Measurements from ENCODE around the gene ANKDD1B.

ANKDD1B gene

DNA sequence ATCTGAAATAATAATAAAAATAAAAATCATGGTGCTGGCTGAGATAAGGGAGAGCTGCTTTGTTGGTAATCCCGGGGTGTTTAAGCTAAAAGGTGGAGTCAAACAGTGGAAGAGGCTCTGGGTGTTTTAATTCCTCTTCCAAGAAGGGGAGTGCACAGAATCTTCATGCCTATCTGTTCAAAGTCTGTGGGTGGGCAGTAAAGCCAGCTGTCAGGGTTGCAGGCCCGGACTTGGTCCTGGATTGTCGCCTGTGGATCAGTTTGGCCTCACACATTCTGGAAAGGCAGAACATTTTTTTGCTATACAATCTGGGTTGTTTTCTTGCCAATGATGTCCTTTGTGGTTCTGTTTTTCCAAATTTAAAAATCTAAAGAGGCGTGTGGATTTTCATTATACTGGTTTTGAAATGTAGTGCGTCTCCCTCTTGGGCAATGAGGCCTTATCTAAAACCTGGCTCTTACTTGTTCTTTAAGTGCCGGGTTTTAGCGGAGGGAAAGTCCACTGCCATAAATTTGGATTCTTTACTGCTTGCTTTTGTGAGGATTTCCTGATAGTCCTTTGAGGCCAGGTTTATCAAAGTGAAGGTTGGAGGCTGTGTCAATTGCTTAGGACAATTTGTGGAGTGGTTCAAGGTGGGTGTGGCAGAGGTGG is 5.8 kb downstream of the ANKDD1B start:
- no peak for DNase-seq

DNA sequence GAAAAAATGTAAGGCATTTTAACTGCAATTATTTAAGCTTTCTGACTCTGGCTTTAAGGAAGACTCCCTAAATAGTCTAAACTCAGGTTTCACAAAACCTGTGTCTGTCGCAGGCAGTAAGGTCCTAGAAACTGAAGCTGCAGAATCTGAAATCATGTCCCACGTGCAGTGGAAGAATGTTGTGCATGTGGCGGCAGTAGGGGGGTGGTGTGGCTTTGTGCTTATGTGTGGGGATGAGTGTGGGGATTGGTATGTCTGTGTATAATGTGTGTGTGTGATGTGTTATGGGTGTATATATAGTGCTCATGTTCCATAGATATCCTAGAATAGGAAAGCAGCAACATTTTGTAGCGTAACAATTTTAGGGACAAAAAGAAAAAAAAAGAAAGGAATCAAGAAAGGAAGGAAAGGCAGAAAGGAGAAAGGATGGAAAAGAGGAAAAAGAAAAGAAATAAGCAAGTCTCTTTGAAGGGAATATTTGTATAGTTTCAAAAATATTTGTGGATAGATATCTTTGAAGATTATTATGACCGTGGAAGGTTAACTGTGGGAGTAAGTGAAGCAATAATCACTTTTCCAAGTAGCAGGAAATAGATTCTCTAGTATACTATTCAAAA is 6.6 kb downstream of the ANKDD1B start:
- DNase-seq, result no peak

- no peak for DNase-seq
These were observed 9.1 kb downstream of the ANKDD1B start for GRCh38 chr5:75620184-75620959.

DNA sequence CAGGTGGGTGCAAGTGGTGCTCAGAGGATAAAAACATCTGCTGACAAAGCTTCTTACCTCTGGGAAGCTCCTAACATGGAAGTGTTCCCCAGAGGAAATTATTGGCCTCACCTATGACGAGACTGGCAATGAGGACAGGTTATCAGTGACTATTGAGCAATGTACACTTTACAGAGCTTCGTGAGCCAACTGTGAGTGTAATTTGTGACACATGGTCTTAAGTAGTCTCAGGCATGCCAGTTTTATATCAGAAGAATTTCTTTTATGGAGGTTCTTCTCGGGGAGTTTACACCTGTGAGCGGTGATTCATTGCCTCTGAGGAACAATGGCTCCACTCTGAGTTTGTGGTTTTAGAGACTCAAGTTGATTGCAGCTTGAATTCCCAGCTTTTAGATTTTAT is 11.3 kb downstream of the ANKDD1B start:
- DNase-seq, result no peak

GRCh38 chr5:75623846-75624245 is 12.6 kb downstream of the ANKDD1B start:
- DNase-seq, result no peak

DNA sequence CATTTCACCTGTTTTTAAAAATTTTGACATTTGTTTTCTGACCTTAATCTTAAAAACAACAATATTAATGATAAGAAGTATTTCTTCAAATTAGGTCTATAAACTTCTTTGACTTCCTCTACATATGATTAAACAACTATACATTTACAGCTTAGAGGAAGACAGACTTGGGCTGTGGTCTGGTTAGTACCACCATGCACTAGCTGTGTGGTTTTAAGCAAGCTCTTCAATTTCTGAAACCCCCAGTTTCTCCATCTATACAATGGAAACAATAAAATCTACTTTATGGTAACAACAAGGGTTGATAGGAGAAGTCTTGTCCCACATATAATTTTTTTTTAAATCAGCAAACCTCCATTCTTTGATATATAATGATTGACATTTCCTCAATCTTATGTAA is 15.7 kb downstream of the ANKDD1B start:
- no peak for DNase-seq

- no peak for DNase-seq
These were observed 16.5 kb downstream of the ANKDD1B start for GRCh38 chr5:75627801-75628200.

DNA sequence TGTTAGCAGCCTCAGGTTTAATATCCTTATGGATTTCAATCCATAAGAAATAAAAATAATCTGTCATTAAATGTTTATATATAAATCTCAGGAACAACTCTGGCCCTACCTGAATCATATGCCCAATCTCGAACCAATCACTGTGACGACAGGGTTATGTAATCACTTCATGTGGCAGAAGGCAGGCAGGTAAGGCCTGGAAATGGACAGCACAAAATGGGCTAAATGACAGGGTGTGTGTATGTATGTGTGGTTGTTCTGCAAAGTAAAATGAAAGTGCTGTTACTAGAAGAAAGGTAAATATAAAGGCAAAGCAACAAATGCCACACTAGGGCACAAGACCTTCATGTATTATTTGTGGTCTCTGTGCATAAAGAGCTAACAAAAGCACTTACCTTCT is 19.6 kb downstream of the ANKDD1B start:
- DNase-seq, result no peak

GRCh38 chr5:75632321-75632720 is 21.1 kb downstream of the ANKDD1B start:
- DNase-seq, result no peak

GRCh38 chr5:75637949-75638348 is 26.7 kb downstream of the ANKDD1B start:
- DNase-seq, result no peak

DNA sequence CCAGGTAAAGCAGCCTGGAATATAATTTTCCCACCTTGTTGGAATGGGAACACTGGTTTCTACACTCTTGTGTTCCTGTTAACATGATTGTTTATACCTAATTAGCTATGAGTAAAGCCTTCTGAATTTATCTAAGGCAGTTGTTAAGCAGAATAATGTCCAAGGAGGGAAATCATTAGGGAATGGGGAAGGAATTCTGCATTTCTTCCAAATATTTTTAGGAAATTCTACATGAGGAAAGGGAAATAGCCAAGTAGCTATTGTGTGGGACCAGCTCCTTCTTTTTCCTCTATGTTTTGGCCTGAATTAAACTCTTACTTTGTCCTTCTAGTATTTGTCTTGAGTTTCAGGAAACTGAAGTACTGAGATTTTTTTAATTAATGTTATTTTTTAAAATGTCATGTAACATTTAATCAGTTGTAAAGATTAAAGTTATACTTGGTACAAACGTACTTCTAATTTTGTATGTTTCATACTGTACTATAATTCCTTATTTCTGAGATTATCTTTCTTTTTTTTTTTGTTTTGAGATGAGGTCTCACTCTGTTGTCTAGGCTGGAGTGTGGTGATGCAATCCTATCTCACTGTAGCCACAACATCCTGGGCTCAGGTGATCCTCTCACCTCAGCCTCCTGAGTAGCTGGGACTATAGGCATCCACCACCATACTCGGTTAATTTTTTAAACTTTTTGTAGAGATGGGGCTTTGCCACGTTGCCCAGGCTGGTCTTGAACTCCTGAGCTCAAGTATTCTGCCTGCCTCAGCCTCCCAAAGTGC is 28.5 kb downstream of the ANKDD1B start:
- DNase-seq, result no peak

DNA sequence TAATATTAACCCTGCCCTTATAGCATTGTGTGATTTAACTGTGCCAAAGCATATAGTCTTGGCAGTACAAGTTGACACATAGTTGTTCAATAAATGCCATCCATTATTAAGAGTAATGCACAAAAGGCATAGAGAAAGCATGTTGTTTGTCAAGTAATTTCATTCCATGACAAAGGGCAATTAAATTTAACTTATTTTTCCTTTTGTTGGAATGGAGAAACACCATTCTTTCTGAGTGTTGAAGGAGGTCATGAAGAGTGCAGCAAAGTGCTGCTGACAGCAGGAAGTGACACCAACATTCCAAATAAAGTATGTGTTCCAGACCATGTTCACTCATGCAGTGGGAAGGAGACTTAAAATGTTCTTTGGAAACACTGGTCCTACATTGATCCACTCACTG is 29.1 kb downstream of the ANKDD1B start:
- DNase-seq, result no peak

DNA sequence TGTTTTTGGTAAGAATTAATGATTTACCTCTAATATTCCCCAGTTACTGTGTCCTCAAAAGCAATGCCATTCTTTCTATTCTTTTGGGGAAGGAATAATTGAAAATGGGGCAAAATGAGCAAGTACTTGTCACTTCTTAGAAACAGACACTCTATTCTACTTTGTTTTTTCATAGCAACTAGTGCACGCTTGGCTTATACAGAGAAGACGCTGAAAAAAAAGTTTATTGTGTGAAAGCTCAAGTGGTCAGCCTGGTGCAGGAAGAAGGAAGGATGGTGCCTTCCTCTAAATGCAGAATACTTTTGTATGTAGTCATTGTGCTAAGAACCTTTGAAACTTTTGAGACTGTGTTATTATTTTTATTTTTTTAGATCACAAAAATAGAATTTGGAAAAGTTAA is 29.6 kb downstream of the ANKDD1B start:
- no peak for DNase-seq

- no peak for DNase-seq
These were observed 37.5 kb downstream of the ANKDD1B start for GRCh38 chr5:75648712-75649111.

DNA sequence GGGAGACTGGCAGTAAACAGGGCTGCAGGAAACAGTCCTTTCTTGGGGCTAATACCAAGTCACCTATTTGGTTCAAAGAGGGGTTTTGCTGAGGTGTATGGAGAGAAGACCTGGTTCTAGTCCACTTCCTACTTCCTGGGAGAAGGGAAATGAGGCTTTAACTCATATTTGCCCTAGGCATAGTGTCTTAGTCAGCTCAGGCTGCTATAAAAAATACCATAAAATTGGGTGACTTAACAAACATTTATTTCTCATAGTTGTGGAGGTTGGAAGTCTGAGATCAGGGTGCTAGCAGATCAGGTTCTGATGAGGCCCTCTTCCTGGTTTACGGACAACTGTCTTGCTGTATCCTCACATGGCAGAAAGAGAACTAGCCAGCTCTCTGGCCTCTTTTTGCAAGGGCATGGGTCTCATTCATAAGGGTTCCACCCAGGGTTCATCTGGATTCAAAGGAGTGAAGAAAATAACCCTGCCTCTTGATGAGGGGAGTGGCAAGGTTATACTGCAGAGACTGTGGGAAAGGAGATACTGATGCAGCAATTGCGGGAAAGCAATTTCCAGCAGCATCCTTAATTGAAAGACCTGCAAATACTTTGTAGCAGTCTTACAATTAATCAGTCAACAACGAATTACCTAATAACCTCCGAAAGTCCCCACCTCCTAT is 40.5 kb downstream of the ANKDD1B start:
- no peak for DNase-seq

DNA sequence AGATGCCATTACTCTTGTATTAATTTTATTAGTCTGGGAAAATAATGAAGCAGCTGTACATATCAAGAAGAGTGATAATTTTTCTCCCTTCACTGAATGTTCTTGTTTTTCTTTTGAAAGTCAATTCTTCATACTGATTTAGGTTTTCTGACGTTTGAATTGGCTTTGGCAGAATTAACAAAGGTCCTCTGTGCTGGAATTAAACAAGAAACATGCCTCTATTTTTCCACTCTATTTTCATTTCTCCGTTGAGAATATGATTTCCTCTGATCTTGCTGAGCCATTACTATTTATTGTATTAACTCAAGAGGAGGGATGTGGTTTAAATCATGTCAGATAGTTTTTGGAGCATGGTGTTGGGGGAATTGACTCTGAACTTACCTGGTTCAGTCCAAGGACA is 42.3 kb downstream of the ANKDD1B start:
- DNase-seq, result no peak

- no peak for DNase-seq
These were observed 43.5 kb downstream of the ANKDD1B start for GRCh38 chr5:75654693-75655295.

- no peak for DNase-seq
These were observed 45.2 kb downstream of the ANKDD1B start for GRCh38 chr5:75656311-75657003.

DNA sequence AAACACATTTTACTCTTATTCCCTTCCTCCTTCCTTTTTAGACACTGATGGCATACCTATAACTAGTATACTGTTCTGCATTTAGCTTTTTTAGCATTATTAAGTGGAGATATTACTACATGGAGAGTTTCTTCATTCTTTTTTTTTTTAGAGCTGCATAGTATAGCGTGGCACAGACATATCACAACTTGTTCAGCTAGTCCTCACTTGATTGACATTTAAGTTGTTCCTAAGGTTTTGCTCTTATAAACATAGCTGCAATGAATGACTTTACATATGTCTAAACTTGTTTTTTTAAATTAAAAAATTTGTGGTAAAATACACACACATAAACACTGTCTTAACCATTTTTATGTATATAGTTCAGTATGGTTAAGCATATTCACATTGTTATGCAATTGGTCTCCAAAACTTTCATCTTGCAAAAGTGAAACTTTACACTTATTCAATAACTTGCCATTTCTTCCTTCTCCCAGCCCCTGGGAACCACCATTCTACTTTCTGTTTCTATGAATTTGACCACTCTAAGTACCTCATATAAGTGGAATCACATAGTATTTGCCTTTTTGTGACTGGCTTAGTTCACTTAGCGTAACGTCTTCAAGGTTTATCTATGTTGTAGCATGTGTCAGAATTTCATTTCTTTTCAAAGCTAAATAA is 48.7 kb downstream of the ANKDD1B start:
- DNase-seq, result no peak

DNA sequence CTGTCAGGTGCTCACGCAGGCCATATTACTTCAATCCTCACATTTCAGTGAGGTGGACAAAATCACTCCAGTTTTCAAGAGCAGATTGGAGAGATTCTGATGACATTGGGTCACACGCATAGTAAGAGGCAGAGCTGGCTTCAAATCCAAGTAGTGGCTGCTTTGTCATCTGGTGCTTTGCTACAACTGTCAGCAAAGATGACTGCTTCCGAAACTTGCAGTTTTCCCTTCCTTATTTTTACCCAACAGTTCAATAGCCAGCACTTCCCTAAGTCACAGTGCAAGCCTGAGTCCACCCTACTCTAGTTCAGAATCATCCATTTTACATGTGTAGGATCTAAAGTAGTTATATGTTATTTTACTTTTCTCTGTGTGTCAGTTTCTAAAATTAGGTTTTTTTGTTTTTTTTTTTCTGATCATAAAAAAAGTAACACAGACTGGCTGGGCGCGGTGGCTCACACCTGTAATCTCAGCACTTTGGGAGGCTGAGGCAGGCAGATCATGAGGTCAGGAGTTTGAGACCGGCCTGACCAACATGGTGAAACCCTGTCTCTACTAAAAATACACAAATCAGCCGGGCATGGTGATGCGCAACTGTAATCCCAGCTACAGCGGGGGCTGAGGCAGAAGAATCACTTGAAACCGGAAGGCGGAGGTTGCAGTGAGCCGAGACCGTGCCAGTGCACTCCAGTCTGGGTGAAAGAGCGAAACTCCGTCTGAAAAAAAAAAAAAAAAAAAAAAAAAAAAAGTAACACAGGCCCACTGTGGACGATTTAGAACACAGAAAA is 49.6 kb downstream of the ANKDD1B start:
- DNase-seq, result no peak

Measured in CD4-positive, alpha-beta T cell treated with Interleukin-4 for 1 hour (primary cell).